ENCODE measurements around the gene PRKAG2. TPM values are rescaled to one million over a fixed set of nuclear protein-coding genes. Genes with fewer than 3 reads are reported as not detected.
A peak's percentile ranks its signal among the peaks of the same experiment; 100 is the strongest.
"Not testable (repeated sequence)": the region's sequence is repeated elsewhere in the genome, so short reads cannot be mapped to it uniquely, and the experiment has no call there.

The PRKAG2 gene
- total RNA-seq, 1 donor: 21.2 TPM

- DNase-seq (ENCODE audit: low read depth): no peak
- TF ChIP-seq, protein P1, sequence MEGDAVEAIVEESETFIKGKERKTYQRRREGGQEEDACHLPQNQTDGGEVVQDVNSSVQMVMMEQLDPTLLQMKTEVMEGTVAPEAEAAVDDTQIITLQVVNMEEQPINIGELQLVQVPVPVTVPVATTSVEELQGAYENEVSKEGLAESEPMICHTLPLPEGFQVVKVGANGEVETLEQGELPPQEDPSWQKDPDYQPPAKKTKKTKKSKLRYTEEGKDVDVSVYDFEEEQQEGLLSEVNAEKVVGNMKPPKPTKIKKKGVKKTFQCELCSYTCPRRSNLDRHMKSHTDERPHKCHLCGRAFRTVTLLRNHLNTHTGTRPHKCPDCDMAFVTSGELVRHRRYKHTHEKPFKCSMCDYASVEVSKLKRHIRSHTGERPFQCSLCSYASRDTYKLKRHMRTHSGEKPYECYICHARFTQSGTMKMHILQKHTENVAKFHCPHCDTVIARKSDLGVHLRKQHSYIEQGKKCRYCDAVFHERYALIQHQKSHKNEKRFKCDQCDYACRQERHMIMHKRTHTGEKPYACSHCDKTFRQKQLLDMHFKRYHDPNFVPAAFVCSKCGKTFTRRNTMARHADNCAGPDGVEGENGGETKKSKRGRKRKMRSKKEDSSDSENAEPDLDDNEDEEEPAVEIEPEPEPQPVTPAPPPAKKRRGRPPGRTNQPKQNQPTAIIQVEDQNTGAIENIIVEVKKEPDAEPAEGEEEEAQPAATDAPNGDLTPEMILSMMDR (IDR thresholded peaks at IDR 0.05; ENCODE audit: insufficient read depth, low read depth, low read length): no peak
Measured at GRCh38 chr7:151844825-151845200, 32.1 kb downstream of the PRKAG2 start.

DNA sequence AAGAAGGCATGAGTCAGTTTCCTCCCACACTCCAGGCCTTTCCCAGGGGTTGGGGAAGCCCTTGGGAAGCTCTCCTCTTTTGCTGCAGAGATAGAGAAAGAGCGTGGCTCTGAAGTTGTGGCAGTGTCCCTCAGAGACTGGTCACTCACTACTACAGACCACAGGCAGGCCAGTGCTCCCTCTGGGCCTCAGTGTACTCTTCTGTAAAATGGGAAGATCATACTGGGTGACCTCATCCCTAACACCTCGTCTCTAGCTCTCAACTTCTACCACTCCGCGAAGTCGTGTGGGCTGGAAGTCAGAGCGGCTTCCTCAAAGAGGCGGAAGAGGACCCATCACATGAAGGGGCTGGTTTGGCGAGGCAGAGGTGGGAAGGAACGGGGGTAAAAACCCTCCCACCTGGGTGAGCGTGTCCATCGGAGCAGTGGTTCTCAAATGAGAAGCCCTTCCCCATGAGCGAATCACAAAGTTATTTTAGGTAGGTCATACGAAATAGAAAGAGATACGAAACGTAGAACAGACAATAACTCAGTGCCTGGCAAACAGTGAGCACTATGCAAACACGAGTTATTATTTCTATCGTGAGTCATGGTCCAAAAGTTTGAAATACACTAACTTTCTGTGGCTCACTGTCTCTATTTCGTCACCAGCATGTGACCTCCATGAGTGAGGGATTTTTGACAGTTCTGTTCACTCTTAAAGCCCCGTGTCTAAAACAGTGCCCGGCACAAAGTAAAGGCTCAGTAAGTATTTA lies 32.7 kb downstream of the PRKAG2 start:
- TF ChIP-seq, protein P1 (IDR thresholded peaks at IDR 0.05; ENCODE audit: insufficient read depth, low read depth, low read length): no peak
- peak; percentile 35 for DNase-seq (ENCODE audit: low read depth)
- no peak overlapping the region for H3K4me3 ChIP-seq (ENCODE audit: low read depth, low read length)

More at GRCh38 chr7:151844825-151845200, 32.1 kb downstream of the PRKAG2 start:
- no peak overlapping the region for H3K4me3 ChIP-seq (ENCODE audit: low read depth, low read length)

DNA sequence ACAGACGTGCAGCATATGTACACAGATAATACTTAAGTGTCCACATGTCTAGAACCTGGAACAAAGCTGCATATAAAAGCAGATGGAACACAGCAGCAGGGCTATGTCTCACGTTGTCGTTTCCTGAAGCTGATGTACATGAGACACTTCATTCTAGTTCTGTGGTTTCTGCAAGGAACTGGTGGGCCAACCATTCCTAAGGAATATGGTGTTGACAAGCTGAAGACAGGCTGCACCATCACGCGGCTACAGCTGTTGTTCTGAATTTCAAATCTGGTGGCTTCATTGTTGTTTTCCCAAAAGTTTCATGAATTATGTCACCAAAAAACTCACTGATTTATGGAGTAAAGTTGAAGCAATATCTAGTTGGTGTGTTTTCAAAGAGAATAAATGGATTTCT lies 33.7 kb downstream of the PRKAG2 start:
- TF ChIP-seq, protein P1 (IDR thresholded peaks at IDR 0.05; ENCODE audit: insufficient read depth, low read depth, low read length): no peak
- H3K4me3 ChIP-seq (ENCODE audit: low read depth, low read length): no peak overlapping the region
- no peak for DNase-seq (ENCODE audit: low read depth)

DNA sequence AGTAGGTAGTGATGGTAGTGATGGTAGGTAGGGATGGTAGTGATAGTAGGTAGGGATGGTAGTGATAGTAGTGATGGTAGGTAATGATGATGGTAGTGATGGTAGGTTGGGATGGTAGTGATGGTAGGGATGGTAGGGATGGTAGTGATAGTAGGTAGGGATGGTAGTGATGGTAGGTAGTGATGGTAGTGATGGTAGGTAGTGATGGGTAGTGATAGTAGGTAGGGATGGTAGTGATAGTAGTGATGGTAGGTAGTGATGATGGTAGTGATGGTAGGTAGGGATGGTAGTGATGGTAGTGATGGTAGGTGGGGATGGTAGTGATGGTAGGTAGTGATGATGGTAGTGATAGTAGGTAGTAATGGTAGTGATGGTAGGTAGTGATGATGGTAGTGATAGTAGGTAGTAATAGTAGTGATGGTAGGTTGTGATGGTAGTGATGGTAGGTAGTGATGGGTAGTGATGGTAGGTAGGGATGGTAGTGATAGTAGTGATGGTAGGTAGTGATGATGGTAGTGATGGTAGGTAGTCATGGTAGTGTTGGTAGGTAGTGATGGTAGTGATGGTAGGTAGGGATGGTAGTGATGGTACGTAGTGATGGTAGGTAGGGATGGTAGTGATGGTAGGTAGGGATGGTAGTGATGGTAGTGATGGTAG lies 35.4 kb downstream of the PRKAG2 start:
- DNase-seq (ENCODE audit: low read depth); H3K4me3 ChIP-seq (ENCODE audit: low read depth, low read length): not testable (repeated sequence)

GRCh38 chr7:151840088-151840910 lies 36.6 kb downstream of the PRKAG2 start:
- DNase-seq (ENCODE audit: low read depth): no peak
- TF ChIP-seq, protein P1 (IDR thresholded peaks at IDR 0.05; ENCODE audit: insufficient read depth, low read depth, low read length): no peak
- no peak overlapping the region for H3K4me3 ChIP-seq (ENCODE audit: low read depth, low read length)

DNA sequence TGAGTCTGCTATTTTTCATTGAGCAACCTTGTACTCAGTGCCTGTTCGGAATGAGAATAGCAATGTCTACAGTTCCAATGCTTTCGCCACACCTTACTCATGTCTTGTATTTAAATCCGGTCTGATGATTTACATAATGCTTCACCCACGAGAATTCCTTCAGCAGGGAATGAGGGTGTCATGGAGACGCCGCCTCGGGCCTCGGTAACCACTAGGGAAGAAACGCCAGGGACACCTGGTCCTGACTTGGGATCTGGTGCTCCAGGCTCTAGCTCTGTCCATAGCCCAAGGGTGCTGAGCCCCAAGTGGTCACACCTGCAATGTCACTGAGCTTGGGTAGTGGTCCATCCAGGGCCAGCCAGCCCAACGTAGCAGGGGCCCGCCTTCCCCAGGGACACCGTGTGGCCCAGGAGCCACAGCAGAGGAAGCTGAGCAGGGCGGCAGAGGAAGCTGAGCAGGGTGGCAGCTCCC lies 37.4 kb downstream of the PRKAG2 start:
- TF ChIP-seq, protein P1 (IDR thresholded peaks at IDR 0.05; ENCODE audit: insufficient read depth, low read depth, low read length): no peak
- no peak for DNase-seq (ENCODE audit: low read depth)
- H3K4me3 ChIP-seq (ENCODE audit: low read depth, low read length): no peak overlapping the region

All from fibroblast of villous mesenchyme (primary cell).